IMR-90 (cell line): ENCODE measurements around the gene SRR. TPM values are rescaled to one million over a fixed set of nuclear protein-coding genes. Genes with fewer than 3 reads are reported as not detected.

ENCODE experiments used
- microRNA-seq, 2 experiments: library from miRNA; stranded (forward) in 1 of 2; unstranded in 1 of 2; fragments of 10-50 nt in 1 of 2; fragments of <30 nt in 1 of 2; gene quantifications in 1 of 2; microRNA quantifications in 1 of 2; one replicate each; pipeline versions ENCODE3 to v1.1.0; 2013 to 2020; ENCODE audit not compliant: insufficient read depth in 1 of 2, insufficient read length in 1 of 2, unreplicated experiment in 1 of 2
- polyA plus RNA-seq, 3 experiments: library from polyadenylated mRNA; depleted of rRNA; stranded (reverse); fragments of >200 nt; gene quantifications; 2 replicates each; pipeline ENCODE4 v1.2.3, GENCODE V29; 2012; ENCODE audit warnings: low replicate concordance in 1 of 3
- small RNA-seq, 5 experiments: library from RNA; depleted of rRNA; stranded (forward); fragments of <200 nt; gene quantifications; one replicate each; pipeline ENCODE3, GENCODE V24; 2012
- total RNA-seq: library from RNA; depleted of rRNA; stranded (reverse); fragments of >200 nt; gene quantifications from 2 replicates; pipeline ENCODE4 v1.2.3, GENCODE V29; 2012; rRNA removed

The SRR gene
- total and polyA plus RNA-seq, 2 of the 4 experiments (the other 2 are of a cell fraction), result 14.5 to 52.7 TPM

Small RNA genes within 50 kb of the gene (microRNA-seq; reads per million reads assigned to microRNA genes)
- gene AC006435.3 (ENCODE audit: insufficient read depth, insufficient read length) (not detected), gene SNORD91A (ENCODE audit: insufficient read depth, insufficient read length) (117 reads per million, percentile 82 among the genes with 10 or more reads in this experiment), gene SNORD91B (ENCODE audit: insufficient read depth, insufficient read length) (44.4 reads per million, percentile 72 among the genes with 10 or more reads in this experiment)

Small RNA genes within 50 kb of the gene (small RNA-seq; reads per million reads assigned to genes)
- 0 reads per million in 5 experiments for gene AC006435.3
- 22.3 to 206 (median 79.5) reads per million in 5 experiments for gene SNORD91A
- gene SNORD91B, result 0.34 to 41.6 (median 3.7) reads per million in 5 experiments

Other genes with a start within 250 kb of the SRR start
- gene HIC1, start 248.8 kb upstream of the SRR start, total RNA-seq, result 10.0 and 10.4 TPM in 2 replicates
- gene HIC1, start 248.8 kb upstream of the SRR start, polyA plus RNA-seq (2012; rRNA removed), result 23.0 and 30.9 TPM in 2 replicates
- 16.3 and 18.9 TPM in 2 replicates for gene SMG6, start 165 bp upstream of the SRR start, total RNA-seq
- 23.5 and 30.3 TPM in 2 replicates for gene SMG6, start 165 bp upstream of the SRR start, polyA plus RNA-seq (2012; rRNA removed)
- gene TSR1, start 32.5 kb downstream of the SRR start, total RNA-seq, result 72.6 and 79.2 TPM in 2 replicates
- 21.0 and 22.6 TPM in 2 replicates for gene TSR1, start 32.5 kb downstream of the SRR start, polyA plus RNA-seq (2012; rRNA removed)
- 12.2 and 13.6 TPM in 2 replicates for gene SGSM2, start 33.6 kb downstream of the SRR start, total RNA-seq
- gene SGSM2, start 33.6 kb downstream of the SRR start, polyA plus RNA-seq (2012; rRNA removed), result 79.6 and 81.2 TPM in 2 replicates
- gene MNT, start 97.1 kb downstream of the SRR start, total RNA-seq, result 1.4 and 1.9 TPM in 2 replicates
- gene MNT, start 97.1 kb downstream of the SRR start, polyA plus RNA-seq (2012; rRNA removed), result 8.3 and 9.4 TPM in 2 replicates
- 15.4 and 15.8 TPM in 2 replicates for gene METTL16, start 207.9 kb downstream of the SRR start, total RNA-seq
- 9.4 and 11.8 TPM in 2 replicates for gene METTL16, start 207.9 kb downstream of the SRR start, polyA plus RNA-seq (2012; rRNA removed)